ENCODE measurements around the gene LYPD8. TPM values are rescaled to one million over a fixed set of nuclear protein-coding genes. Genes with fewer than 3 reads are reported as not detected.

The LYPD8 gene
- total and polyA plus RNA-seq, 9 of the 15 experiments (the other 6 are each of a cell fraction or from before 2014, with no cell fraction given): 0.50 to 2.1 (median 1.3) TPM

DNA sequence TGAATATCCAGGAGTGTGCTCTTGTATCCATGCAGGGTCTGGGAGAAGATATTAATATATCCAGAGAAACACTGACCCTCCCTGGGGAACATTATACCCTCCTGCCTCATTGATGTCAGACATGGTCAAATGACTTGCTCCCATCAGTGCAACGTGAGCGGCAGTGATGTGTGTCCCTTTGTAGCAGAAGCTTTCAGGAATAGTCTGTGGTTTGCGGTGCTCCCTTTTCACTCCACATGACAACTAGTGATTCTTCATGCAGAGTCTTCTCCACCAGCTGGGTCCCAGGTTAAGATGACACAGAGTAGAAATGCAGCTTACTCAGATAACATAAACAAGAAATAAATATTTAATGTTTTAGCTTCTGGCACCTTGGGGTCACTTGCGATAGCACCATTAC is 31.9 kb upstream of the LYPD8 start:
- no TSS peak for BruUV-seq (replicated peaks)
- H3K9me1 ChIP-seq (ENCODE audit: control insufficient read depth, insufficient read depth, low read length): no peaks in the 10 kb centered on the region
- H3K36me3 ChIP-seq (ENCODE audit: control insufficient read depth, insufficient read depth, low read length): no peaks in the 10 kb centered on the region
- peaks cover 0 to 13% of the 10 kb centered on the region in 2 experiments; a peak in 4 of 5 replicates for H3K27me3 ChIP-seq (ENCODE audit: control insufficient read depth in 2 of 2, insufficient read depth in 2 of 2, low read length in 2 of 2)
- no peak for ATAC-seq
- DNase-seq (ENCODE audit: extremely low read depth in 1 of 4, low spot score in 3 of 4): no peak
- 4% methylated on average over 4 of the region's 4 CpGs for WGBS (ENCODE audit: insufficient coverage, low coverage, missing lambda C conversion rate)
- no peak overlapping the region for H2AFZ ChIP-seq (ENCODE audit: low read depth, low read length)
- in situ Hi-C loops (cut with MboI): no loop called here
- no peaks in the 10 kb centered on the region for H4K20me1 ChIP-seq (replicated peaks; ENCODE audit: control insufficient read depth, insufficient read depth, low read length)
- H3K79me2 ChIP-seq (ENCODE audit: control insufficient read depth, insufficient read depth, low read length): no peaks in the 10 kb centered on the region
- no peak overlapping the region for H3K9ac ChIP-seq (ENCODE audit: insufficient read depth in 1 of 2, low read depth in 2 of 2, low read length in 2 of 2)
- H3K4me3 ChIP-seq: no peak overlapping the region
- POLR2A ChIA-PET: no interaction called here
- H3K4me1 ChIP-seq (replicated peaks in 1 of 2; ENCODE audit: control insufficient read depth in 2 of 2, insufficient read depth in 2 of 2, low read length in 2 of 2): no peaks in the 10 kb centered on the region
- no peak overlapping the region for H3K4me2 ChIP-seq (ENCODE audit: insufficient read depth, low read length)
- FAIRE-seq: no peak
- intact Hi-C loops (cut with micrococcal nuclease): no loop called here
- H3K27ac ChIP-seq (ENCODE audit: extremely low read depth, low read depth, low read length): no peak overlapping the region
- TF ChIP-seq ZNF592 (IDR thresholded peaks at IDR 0.05): no peak
- no peak for TF ChIP-seq TAF1 (IDR thresholded peaks at IDR 0.05; ENCODE audit: control insufficient read depth, extremely low read depth, insufficient read depth, low read length, severe bottlenecking)
- TF ChIP-seq ZSCAN32 (CRISPR knock-in tag; IDR thresholded peaks at IDR 0.05): no peak
- TF ChIP-seq ZNF586 (CRISPR knock-in tag; conservative IDR thresholded peaks at IDR 0.05): no peak
- TF ChIP-seq HNRNPK (IDR thresholded peaks at IDR 0.05; ENCODE audit: low read depth, low read length, poor library complexity, severe bottlenecking): no peak
- TF ChIP-seq ARHGAP35 (IDR thresholded peaks at IDR 0.05; ENCODE audit: partially characterized antibody): no peak
- TF ChIP-seq TAF7 (tag; IDR thresholded peaks at IDR 0.05): no peak
- H3K9me3 ChIP-seq (replicated peaks; ENCODE audit: control insufficient read depth, insufficient read depth, low read depth, low read length): no peaks in the 10 kb centered on the region
- CTCF ChIA-PET (ENCODE audit: low intra/inter-chr PET ratio): no interaction called here

Measured in K562 (cell line).